SK-MEL-5 (cell line): ENCODE data around the gene PHLPP1. TPM values are rescaled to one million over a fixed set of nuclear protein-coding genes. Genes with fewer than 3 reads are reported as not detected.
A peak's percentile ranks its signal among the peaks of the same experiment; 100 is the strongest.

Experiments used
- DNase-seq: peaks from one replicate; pipeline ENCODE4 v3.0.0-alpha.2; 2016; ENCODE audit warnings: low read depth, low spot score
- in situ Hi-C: cut with HindIII; loops from 2 replicates; pipeline ENCODE4 v1.10.0; 2016; ENCODE audit warnings: low sequenced_read_pairs, high pct_unique_total_duplicates, low pct_unique_long_range_greater_than_20kb
- total RNA-seq: library from RNA; depleted of rRNA; stranded (reverse); fragments of >200 nt; shearing (Covaris generic); gene quantifications from 2 replicates; pipeline ENCODE4 v1.2.3, GENCODE V29; 2014

Gene PHLPP1
- total RNA-seq, 1 experiment from 2014 or later, result 15.8 TPM

DNA sequence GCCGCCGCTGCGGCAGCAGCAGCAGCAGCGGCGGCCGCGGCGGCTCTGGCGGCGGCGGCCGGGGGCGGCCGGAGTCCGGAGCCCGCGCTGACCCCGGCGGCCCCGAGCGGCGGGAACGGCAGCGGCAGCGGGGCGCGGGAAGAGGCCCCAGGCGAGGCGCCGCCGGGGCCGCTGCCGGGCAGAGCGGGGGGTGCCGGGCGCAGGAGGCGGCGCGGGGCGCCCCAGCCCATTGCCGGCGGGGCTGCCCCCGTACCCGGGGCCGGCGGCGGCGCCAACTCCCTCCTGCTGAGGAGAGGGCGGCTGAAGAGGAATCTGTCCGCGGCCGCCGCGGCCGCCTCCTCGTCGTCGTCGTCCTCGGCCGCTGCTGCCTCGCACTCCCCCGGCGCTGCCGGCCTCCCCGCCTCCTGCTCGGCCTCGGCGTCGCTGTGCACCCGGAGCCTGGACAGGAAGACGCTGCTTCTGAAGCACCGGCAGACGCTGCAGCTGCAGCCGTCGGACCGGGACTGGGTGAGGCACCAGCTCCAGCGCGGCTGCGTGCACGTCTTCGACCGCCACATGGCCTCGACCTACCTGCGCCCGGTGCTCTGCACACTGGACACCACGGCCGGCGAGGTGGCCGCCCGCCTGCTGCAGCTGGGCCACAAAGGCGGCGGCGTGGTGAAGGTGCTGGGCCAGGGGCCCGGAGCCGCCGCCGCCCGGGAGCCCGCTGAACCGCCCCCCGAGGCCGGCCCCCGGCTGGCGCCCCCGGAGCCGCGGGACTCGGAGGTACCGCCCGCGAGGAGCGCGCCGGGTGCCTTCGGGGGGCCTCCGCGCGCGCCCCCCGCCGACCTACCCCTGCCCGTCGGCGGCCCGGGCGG, 646 bp downstream of the PHLPP1 start:
- in situ Hi-C loops, result no loop called here
- peak; percentile 31 for DNase-seq

DNA sequence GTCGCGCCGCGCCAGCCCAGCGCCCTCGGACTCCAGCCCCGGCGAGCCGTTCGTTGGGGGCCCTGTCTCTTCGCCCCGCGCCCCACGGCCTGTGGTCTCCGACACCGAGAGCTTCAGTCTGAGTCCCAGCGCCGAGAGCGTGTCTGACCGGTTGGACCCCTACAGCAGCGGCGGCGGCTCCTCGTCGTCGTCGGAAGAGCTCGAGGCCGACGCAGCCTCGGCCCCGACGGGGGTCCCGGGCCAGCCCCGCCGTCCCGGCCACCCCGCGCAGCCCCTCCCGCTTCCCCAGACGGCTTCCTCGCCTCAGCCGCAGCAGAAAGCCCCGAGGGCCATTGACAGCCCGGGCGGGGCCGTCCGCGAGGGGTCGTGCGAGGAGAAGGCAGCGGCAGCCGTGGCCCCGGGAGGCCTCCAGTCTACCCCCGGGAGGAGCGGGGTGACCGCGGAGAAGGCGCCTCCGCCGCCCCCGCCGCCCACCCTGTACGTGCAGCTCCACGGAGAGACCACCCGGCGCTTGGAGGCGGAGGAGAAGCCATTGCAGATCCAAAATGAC, 1.4 kb downstream of the PHLPP1 start:
- peak; percentile 52 for DNase-seq
- in situ Hi-C loops, result no loop called here

DNA sequence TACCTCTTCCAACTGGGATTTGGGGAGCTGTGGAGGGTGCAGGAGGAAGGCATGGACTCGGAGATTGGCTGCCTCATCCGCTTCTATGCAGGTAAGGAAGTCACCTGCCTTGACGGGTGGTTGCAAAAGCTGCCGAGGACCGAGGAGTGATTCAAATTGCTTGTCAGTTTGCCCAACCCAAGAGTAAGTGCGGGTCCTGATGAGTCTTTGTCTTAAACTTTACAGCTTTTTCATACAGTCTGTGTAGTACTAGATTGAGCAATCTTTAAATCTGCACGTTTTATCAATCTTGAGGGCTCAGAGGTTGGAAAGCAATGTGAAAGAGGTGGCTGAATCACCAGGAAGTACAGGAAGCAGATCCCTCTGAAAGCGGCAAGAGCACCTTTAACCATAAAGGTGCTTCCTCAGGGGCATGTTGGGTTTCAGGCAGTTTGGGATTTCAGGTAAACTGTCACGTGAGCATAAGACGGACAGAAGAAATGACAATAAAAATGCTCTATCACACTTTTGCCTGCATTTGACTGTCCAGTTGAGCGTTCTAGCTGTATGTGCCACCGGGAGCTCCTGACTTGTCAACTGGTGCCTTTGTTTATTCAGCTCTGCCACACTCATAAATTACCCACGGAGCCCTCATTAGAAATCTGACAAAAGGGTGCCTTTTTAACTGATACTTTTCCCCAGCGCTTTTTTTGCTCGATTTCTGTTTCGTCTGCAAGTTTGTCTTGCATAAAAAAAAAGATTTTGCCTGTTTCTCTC, 2.0 kb downstream of the PHLPP1 start:
- in situ Hi-C loops, result no loop called here
- DNase-seq, result peak; percentile 36

DNA sequence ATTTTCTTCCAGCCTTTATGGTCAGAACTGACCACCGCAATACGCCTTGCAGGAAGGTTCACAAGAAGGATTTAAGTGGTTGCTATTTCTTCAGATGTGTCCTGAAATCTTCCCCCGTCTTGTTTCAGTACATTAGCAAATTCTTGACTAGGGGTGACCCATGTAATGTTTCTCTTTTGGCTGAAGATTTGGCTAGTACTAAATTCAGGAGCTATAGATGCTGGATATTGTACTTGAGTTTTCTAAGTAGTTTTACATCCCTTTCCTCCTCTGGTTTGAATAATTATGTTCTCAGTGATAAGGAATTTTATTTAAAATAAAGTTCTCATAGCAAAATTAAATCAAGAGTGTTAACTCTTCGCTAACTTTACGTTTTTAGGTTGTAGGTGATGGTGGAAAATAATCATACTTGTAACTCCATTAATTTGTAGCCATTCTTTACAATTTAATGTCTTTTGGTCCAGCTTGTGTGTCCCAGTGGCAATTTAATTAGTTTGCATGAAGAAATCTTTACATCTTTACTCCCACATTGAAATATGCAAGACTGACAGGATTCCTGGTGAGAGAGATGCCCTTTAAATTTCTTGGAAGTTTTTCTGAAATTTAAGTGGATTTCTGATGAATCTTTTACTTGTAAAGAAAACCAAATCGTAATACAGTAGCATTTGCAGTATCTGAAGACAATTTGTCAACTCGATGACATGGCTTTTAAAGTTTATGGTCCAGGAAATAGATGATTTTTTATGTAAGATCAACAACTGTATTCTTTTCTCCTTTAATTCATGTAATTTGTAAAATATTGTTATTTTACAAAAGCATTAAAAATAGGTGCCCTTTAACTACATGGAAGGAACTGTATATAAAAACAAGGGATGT, 2.8 kb downstream of the PHLPP1 start:
- in situ Hi-C loops, result no loop called here
- no peak for DNase-seq

DNA sequence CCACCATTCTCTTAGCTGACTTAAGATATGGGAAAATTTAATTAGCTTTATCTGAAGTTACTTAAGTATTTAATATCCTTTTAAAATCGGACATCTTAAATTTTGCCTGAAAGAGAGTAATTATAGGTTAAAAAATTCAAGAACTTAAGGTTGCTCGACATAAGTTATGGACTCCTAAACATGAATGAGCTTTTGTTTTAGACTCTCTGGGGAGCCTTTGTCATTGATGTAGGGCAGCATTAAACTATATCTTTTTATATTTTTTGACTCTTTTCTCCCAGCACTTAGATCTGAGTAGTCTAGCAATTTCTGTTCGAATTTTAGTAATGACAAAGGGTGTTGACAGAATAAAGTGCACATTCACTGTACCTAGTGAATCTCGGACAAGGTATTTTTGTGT, 4.7 kb downstream of the PHLPP1 start:
- DNase-seq, result no peak
- in situ Hi-C loops, result no loop called here

DNA sequence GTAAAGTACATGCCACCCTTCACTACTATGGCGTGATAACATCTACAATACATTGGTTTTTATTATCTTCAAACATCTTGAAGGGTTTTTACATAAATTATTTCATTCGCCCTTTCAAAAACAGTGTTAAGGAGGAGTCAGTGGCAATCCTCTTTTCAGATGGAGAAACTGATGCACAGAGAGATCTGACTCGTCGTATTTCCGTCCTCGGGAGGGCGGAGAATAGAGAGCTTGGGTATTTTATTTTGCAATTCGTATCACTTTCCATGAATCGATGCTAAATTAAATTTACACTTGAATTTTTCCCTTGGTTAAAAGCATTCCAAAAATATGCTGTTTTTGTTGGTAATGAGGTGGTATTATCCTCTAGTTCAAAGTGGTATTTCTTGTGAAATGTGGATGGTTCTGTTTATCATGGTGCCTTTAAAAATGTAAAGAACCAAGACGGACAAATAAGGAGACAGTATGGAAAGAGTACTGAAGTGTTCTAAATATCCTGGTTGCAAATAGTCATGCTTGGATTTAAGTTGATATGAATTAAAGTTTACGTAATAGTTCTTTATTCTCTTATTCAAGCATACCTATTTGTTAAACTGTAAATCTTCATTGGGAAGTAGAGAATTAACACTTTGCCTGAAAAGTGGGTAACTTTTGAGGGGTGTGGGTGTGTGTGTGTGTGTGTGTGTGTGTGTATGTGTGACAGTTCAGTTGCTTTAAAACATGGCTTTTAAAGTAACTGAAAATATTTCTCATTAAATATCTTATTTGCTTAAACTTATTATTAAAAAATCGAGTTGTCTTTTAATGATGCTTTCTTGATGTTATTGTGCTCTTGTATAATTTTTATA, 5.6 kb downstream of the PHLPP1 start:
- DNase-seq, result no peak
- in situ Hi-C loops, result no loop called here

DNA sequence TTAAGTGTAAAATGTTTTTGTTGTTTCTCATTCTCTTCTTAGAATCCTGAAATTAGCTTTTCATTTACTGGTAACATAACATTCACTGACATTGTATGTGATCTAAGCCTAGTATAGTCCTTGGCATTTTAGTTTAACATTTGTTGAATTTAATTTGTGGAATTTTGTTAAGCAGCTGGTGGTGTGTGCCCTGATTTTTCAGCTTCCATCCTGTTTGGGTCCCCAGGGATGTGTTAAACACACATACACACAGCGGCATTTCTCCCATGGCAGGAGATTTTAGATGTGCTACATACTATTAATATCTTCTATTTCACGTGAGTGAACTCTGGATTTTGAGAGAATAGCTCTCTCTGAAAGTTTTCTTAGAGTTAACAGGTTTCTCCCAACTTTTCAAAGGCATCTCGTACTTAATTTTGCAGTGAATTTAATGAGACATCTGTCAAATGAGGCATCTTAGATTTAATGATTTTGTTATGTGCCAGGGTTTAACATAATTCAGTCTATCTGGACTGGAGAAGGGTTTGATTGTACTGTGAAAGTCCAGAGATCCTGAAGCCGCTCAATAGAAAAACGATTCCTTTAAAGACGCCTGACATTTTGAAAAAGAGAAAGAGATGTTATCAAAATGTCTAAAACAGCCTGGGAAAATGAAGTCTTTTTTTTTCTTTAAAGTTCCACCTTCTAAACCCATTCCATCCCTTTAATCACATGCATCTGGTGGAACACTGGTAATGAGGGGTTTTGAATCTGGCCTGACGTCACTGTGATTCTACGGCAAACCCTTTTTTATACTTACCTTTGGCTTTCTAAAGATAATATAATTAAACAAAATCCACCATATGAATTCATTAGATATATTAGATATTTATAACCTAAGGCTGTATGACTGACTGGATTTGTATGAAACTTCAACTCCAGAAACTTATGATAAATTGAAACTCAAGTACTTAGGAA, 6.8 kb downstream of the PHLPP1 start:
- in situ Hi-C loops, result no loop called here

DNA sequence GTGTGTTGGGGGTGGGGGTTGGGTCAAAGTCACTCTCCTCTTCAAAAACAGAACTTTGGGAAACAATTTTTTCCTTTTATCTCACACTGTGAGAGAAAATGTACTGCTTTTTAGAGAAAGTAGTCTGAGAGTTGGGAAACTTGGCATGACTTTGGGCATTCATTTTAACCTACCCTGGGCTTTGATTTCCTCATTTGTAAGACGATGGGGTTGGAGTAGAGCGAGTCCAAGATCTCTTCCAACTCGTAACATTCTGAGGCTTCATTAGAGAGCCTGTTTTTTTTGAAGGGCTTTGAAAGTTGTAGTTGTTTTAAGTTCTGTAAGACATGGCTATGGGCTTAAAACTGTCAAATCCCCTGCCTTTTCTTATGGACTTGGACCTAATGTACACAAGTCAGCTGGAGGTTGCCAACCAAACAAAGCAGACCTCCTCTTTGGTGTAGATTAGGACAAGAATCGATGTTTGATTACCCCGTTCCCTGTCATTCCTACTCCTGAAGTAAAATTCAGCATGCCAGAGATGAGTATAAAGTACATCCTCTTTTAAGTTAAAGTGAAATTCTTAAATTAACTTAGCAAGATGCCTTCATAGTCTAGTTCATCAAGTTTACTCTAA, 8.4 kb downstream of the PHLPP1 start:
- DNase-seq, result no peak

More for the DNA sequence above, 6.8 kb downstream of the PHLPP1 start:
- DNase-seq, result peak; percentile 28

DNA sequence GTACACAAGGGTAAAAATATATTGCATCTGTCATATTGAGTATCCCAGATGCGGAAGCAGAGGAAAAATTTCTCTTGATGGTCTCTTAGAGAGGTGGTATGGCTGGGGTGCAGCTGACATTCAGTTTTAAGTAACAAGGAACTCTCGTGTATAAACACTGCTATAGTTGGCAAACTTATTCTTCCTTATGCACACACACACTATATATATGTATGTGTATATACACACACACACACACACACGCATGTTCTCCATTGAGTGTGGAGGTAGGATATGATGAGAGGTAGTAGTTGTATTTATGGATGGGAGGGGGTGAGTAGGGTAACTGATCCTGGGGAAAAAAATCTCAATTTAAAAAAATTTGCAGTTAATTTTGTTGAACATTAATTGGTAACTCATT, 10.6 kb downstream of the PHLPP1 start:
- no peak for DNase-seq
- in situ Hi-C loops, result no loop called here

More for the DNA sequence above, 8.4 kb downstream of the PHLPP1 start:
- in situ Hi-C loops, result no loop called here

DNA sequence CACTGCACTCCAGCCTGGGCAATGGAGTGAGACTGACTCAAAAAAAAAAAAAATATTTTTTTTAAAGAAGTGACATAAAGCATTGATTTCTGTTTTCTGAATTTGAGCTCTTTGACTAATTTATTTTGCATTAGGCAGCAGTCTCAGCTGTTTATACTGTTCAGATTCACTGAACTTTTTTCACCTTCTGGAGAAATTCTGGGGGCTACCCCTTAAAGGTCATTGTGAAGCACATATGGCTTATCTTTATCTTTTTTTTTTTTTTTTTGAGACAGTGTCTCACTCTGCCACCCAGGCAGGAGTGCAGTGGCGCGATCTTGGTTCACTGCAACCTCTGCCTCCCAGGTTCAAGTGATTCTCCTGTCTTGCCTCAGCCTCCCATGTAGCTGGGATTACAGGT, 12.9 kb downstream of the PHLPP1 start:
- in situ Hi-C loops, result no loop called here
- no peak for DNase-seq

DNA sequence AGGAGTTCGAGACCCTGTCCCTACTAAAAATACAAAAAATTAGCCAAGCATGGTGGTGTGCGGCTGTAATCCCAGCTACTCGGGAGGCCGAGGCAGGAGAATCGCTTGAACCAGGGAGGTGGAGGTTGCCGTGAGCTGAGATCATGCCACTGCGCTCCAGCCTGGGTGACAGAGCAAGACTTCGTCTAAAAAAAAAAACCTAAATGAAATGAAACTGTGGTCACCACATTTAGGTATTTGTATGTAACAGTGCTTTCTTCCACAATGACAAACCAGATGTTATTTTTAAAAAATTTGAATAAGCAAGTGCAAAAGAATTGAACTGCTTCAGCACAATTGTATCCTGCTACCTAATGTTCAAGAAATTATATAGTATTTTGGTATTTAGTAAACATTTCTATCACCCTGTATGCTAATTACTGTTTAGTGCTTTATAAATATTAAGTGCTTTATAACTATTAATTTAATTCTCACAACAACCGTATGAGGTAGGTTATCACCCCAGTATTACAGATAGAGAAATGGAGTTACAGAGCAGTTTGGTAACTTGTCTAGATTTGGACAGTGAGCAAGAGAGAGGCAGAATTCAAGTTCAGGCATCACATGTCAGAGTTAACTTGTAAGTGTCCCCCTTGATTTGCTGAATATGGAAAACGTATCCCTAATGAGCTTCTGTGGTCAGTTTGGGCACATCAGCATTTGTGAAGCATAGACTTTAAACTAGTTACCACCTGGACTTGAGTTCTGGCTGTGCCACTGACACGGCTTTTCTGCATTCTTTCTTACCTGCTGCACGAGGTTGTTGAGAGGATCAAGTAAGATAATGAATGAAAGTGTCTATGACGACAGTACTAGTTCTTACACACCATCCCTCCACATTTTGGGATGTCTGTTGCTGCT, 14.4 kb downstream of the PHLPP1 start:
- no peak for DNase-seq
- in situ Hi-C loops, result no loop called here

DNA sequence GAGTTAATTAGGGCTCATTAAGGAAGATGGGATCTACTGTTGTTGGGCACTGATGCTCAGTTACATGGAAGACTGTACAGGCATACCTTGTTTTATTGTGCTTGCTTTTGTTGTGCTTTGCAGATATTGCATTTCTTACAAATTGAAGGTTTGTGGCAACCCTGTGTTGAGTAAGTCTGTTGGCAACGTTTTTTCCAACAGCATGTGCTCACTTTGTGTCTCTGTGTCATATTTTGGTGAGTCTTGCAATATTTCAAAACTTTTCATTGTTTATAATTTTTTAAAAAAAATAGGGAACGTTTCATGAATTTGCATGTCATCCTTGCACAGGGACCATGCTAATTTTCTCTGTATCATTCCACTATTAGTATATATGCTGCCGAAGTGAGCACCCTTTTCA, 15.6 kb downstream of the PHLPP1 start:
- in situ Hi-C loops, result no loop called here
- no peak for DNase-seq

DNA sequence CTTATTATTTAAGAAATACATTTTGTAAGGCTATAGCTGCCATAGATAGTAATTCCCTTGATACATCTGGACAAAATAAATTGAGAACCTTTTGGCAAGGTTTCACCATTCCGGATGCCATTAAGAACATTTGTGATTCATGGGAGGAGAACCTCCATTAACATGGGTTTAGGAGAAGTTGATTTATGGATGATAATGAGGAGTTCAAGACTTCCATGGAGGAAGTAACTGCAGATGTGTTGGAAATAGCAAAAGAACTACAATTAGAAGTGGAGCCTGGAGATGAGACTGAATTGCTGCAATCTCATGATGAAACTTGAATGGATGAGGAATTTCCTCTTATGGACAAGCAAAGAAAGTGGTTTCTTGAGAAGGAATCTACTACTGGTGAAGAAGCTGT, 17.3 kb downstream of the PHLPP1 start:
- no peak for DNase-seq

DNA sequence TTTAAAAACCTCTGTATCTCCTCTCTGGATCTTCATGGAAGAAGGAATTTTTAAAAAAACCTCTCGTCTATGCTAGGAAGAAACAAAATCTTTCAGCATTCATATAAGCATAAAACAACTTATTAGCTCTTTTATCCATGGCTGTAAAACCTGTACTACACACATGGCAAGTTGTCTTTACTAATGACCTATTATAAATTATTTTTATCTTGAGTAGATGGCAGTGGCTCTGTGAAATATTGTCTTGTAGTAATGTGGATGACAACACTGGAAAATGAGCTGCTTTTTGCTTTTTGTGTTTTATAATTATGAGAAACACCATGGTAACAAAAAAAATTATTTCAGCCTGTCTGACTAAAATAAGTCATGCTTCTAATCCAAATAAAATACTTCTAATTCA, 18.9 kb downstream of the PHLPP1 start:
- in situ Hi-C loops, result no loop called here
- DNase-seq, result no peak

More for the DNA sequence above, 17.3 kb downstream of the PHLPP1 start:
- in situ Hi-C loops, result no loop called here

DNA sequence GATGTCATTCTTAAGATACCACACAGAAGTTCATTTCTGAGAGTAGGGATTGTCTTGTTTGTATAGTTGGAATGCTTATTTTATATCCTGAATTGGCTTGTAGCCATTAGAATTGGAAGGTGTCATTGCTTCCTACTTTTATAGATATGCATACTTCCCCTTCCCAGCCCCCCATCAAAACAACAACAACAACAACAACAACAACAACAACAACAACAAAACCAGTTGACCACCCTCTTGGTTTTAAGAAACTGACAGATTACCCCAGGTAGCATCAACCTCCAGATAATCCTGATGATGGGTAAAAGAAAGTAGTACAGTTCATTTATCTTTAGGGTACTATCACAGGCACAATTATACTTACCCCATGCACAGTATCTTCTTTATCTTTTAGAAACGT, 20.0 kb downstream of the PHLPP1 start:
- in situ Hi-C loops, result no loop called here
- DNase-seq, result no peak
